K562 (cell line): ENCODE data around the gene KDM2A. TPM values are rescaled to one million over a fixed set of nuclear protein-coding genes. Genes with fewer than 3 reads are reported as not detected.

Experiments
- ATAC-seq: fragments of 200-7000 bp; cut with Tn5 transposase; 3 replicates; pipeline ENCODE4 v1.9.1; 2020; ENCODE audit warnings: moderate library complexity
- BruUV-seq: library from RNA; stranded (reverse); fragments of 400-500 nt; replicated peaks from 2 replicates; lab custom pipeline; 2021; lab: Mats Ljungman, UMichigan
- CTCF ChIA-PET: fragments of 300-600 bp; formaldehyde crosslinking; extraction: SDS; loops from one replicate; lab custom pipeline; 2021; ENCODE audit warnings: low intra/inter-chr PET ratio; lab: Yijun Ruan, JAX
- POLR2A ChIA-PET: fragments of 300-600, 350-650 bp; sonication (Branson Sonifier 250); formaldehyde crosslinking; extraction: SDS; loops from one replicate; lab custom pipeline; 2021; ENCODE audit warnings: antibody characterized with exemption, inconsistent platforms; lab: Yijun Ruan, JAX
- DNase-seq, 4 experiments: peaks; one replicate each; pipeline versions ENCODE4 v3.0.0 to v3.0.0-alpha.2; 2011 to 2018; ENCODE audit warnings: low spot score in 3 of 4, mixed read lengths in 3 of 4; ENCODE audit errors: extremely low read depth in 1 of 4
- FAIRE-seq: peaks from 2 replicates; lab custom pipeline; 2011; peaks lifted over from hg19 to GRCh38; lab: Jason Lieb, UNC
- H2AFZ ChIP-seq: 2 replicates; pipeline ENCODE4 v1.6.0; 2011; ENCODE audit warnings: low read depth, low read length, control low read depth, inconsistent platforms
- H3K27ac ChIP-seq: fragments of 200-600 bp; 3 replicates; pipeline ENCODE4 v1.8.0; 2011; ENCODE audit warnings: low read depth, mild to moderate bottlenecking, control low read depth, inconsistent platforms, low read length, moderate library complexity, mixed read lengths; ENCODE audit errors: extremely low read depth
- H3K27me3 ChIP-seq, 2 experiments: fragments of 300-600 bp in 1 of 2; 2 replicates in 1 of 2; 3 replicates in 1 of 2; pipeline versions ENCODE4 v1.6.0 to v1.8.0; 2011; ENCODE audit warnings: inconsistent platforms in 2 of 2, low read length in 2 of 2, mild to moderate bottlenecking in 1 of 2, mixed read lengths in 1 of 2, moderate library complexity in 1 of 2; ENCODE audit not compliant: control insufficient read depth in 2 of 2, insufficient read depth in 2 of 2
- H3K36me3 ChIP-seq: fragments of 300-600 bp; 3 replicates; pipeline ENCODE4 v1.8.0; 2011; ENCODE audit warnings: mild to moderate bottlenecking, low read length, inconsistent platforms; ENCODE audit not compliant: control insufficient read depth, insufficient read depth
- H3K4me1 ChIP-seq, 2 experiments: fragments of 200-600 bp in 1 of 2; replicated peaks in 1 of 2; 2 replicates in 1 of 2; 3 replicates in 1 of 2; pipeline versions ENCODE4 v1.5.1 to v1.8.0; 2011; ENCODE audit warnings: inconsistent platforms in 2 of 2, low read length in 2 of 2, mild to moderate bottlenecking in 1 of 2, mixed read lengths in 1 of 2, moderate library complexity in 1 of 2; ENCODE audit not compliant: control insufficient read depth in 2 of 2, insufficient read depth in 2 of 2
- H3K4me2 ChIP-seq: 2 replicates; pipeline ENCODE4 v1.6.1; 2011; ENCODE audit warnings: low read length, control low read depth, inconsistent platforms, mixed read lengths; ENCODE audit not compliant: insufficient read depth
- H3K4me3 ChIP-seq: fragments of 200-600 bp; sonication (generic), shearing (Covaris generic); 2 replicates; pipeline ENCODE4 v1.5.1; 2016; ENCODE audit warnings: control low read depth, inconsistent platforms
- H3K79me2 ChIP-seq: fragments of 200-600 bp; 3 replicates; pipeline ENCODE4 v1.8.0; 2011; ENCODE audit warnings: low read length, inconsistent platforms; ENCODE audit not compliant: control insufficient read depth, insufficient read depth
- H3K9ac ChIP-seq, 2 experiments: 2 replicates each; pipeline versions ENCODE4 v1.6.0 to v1.6.1; 2011; ENCODE audit warnings: low read depth in 2 of 2, low read length in 2 of 2, control low read depth in 1 of 2, inconsistent platforms in 1 of 2, mild to moderate bottlenecking in 1 of 2, mixed read lengths in 1 of 2; ENCODE audit not compliant: insufficient read depth in 1 of 2
- H3K9me1 ChIP-seq: one replicate; pipeline ENCODE4 v1.6.0; 2011; ENCODE audit warnings: inconsistent platforms, mild to moderate bottlenecking, low read length, moderate library complexity; ENCODE audit not compliant: control insufficient read depth, insufficient read depth
- H3K9me3 ChIP-seq: replicated peaks from 2 replicates; pipeline ENCODE4 v1.5.1; 2011; ENCODE audit warnings: low read depth, low read length, inconsistent platforms; ENCODE audit not compliant: control insufficient read depth, insufficient read depth
- H4K20me1 ChIP-seq: replicated peaks from 2 replicates; pipeline ENCODE4 v1.6.1; 2011; ENCODE audit warnings: low read length, inconsistent platforms, mixed read lengths; ENCODE audit not compliant: control insufficient read depth, insufficient read depth
- LCOR ChIP-seq: sonication (generic); formaldehyde crosslinking; IDR thresholded peaks from 2 replicates; pipeline ENCODE4 v1.8.0; 2022; ENCODE audit warnings: mild to moderate bottlenecking, missing genetic modification reagents
- MECOM ChIP-seq: fragments of 250-450 bp; sonication (Bioruptor Pico); IDR thresholded peaks from 2 replicates; pipeline ENCODE4 v1.8.0; 2022; ENCODE audit warnings: inconsistent platforms
- NR1H2 ChIP-seq: sonication (generic); formaldehyde crosslinking; IDR thresholded peaks from 2 replicates; pipeline ENCODE4 v1.4.0; 2020; ENCODE audit warnings: mild to moderate bottlenecking, missing genetic modification reagents
- SMAD2 ChIP-seq: fragments of 150-350 bp; IDR thresholded peaks from 2 replicates; pipeline ENCODE4 v1.6.1; 2014; ENCODE audit warnings: low read depth, mild to moderate bottlenecking, low read length
- SMARCE1 ChIP-seq: fragments of 450-650 bp; IDR thresholded peaks from 2 replicates; pipeline ENCODE4 v1.7.1; 2016; ENCODE audit warnings: mild to moderate bottlenecking
- WGBS: fragments of 100-300 bp; shearing (Covaris generic); methylation state at CpG from one replicate; pipeline ENCODE4 v1.1.6; 2016; ENCODE audit warnings: low coverage, mixed read lengths; ENCODE audit not compliant: insufficient coverage; ENCODE audit errors: missing lambda C conversion rate; 5-methylcytosine and 5-hydroxymethylcytosine counted together
- in situ Hi-C: fragments of 300-500 bp; cut with MboI; formaldehyde crosslinking; loops from 4 replicates; pipeline ENCODE4 v1.15.0; 2018; ENCODE audit warnings: inconsistent platforms, mixed read lengths
- intact Hi-C: fragments of 100-400 bp; cut with micrococcal nuclease; formaldehyde crosslinking; loops from 2 replicates; pipeline ENCODE4 v1.14.2; 2022
- polyA plus RNA-seq, 8 experiments: library from polyadenylated mRNA; depleted of rRNA in 4 of 8; stranded (reverse) in 5 of 8; unstranded in 3 of 8; fragments of >200 nt; fragmentation: Nextera tagmentation in 2 of 8; fragmentation: Illumina TruSeq in 1 of 8; extraction: Ambion mirVana in 2 of 8; extraction: Trizol in 1 of 8; gene quantifications; 2 replicates each; pipeline versions ENCODE4 v1.2.1 to v1.2.3, GENCODE V29; 2011 to 2014; ENCODE audit warnings: inconsistent platforms in 1 of 8, missing spikeins in 1 of 8
- total RNA-seq, 7 experiments: library from RNA; depleted of rRNA in 6 of 7; stranded (reverse); fragments of >200 nt in 6 of 7; fragmentation: Illumina TruSeq in 2 of 7; extraction: Trizol in 2 of 7; gene quantifications; 2 replicates each; pipeline versions ENCODE4 v1.2.1 to v1.2.3, GENCODE V29; 2011 to 2021; ENCODE audit warnings: low replicate concordance in 1 of 7

KDM2A gene
- total and polyA plus RNA-seq, 9 of the 15 experiments (the other 6 are each of a cell fraction or from before 2014, with no cell fraction given), result 5.0 to 39.3 (median 21.3) TPM

GRCh38 chr11:67306769-67307544 lies 187.9 kb downstream of the KDM2A start:
- Histone ChIP-seq H3K9me3 (no peaks in the 10 kb centered on the region), H2AFZ (no peak overlapping the region), H3K4me2 (no peak overlapping the region), H4K20me1 (no peaks in the 10 kb centered on the region), H3K9ac (peak overlapping the region in 1 of 2 experiments; percentile 65; a peak in 2 of 4 replicates), H3K9me1 (no peaks in the 10 kb centered on the region), H3K27ac (no peak overlapping the region), H3K79me2 (no peaks in the 10 kb centered on the region), H3K4me3 (no peak overlapping the region), H3K4me1 (peaks cover 8 to 64% of the 10 kb centered on the region in 2 experiments; a peak in 4 of 5 replicates), H3K36me3 (peaks cover 5% of the 10 kb centered on the region; the same call in 1 of the 3 replicates), H3K27me3 (no peaks in the 10 kb centered on the region)
- BruUV-seq, result no TSS peak
- WGBS, result 63% methylated on average over 19 of the region's 19 CpGs
- ATAC-seq (no peak), DNase-seq (no peak), FAIRE-seq (no peak)
- POLR2A ChIA-PET, result interaction anchor here (0.6 to 1.2 kb wide), 3 partner anchors 11 to 45 kb away, joined by 3 read pairs; no protein-coding TSS in a partner anchor
- CTCF ChIA-PET, result no interaction called here
- in situ Hi-C loops, result no loop called here
- intact Hi-C loops, result no loop called here
- TF ChIP-seq LCOR (CRISPR knock-in tag), result no peak
- no peak for TF ChIP-seq NR1H2
- TF ChIP-seq SMAD2, result no peak
- TF ChIP-seq MECOM (CRISPR knock-in tag), result no peak
- no peak for TF ChIP-seq SMARCE1
